GM19372 (cell line): ENCODE results near the gene ANKRD16.
"Not testable (repeated sequence)": the region's sequence is repeated elsewhere in the genome, so short reads cannot be mapped to it uniquely, and the experiment has no call there.

Experiments
- ATAC-seq: cut with Tn5 transposase; IDR thresholded peaks from one replicate; pipeline ENCODE4 v1.9.1; 2021; ENCODE audit warnings: mild to moderate bottlenecking, low read depth, moderate library complexity; ENCODE audit not compliant: unreplicated experiment

The ANKRD16 gene

DNA sequence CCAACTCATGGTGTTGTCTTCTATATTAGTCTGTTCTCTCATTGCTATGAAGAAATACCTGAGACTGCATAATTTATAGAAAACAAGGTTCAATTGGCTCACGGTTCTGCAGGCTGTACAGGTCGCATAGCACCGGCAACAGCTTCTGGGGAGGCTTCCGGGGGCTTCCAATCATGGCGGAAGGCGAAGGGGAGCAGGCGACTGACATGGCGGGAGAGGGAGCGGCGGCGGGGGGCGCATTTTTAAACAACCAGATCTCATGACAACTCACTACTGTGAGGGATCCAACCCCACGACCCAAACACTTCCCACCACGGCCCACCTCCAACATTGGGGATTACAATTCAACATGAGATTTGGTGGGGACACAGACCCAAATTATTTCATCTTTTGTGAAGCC, 47.7 kb downstream of the ANKRD16 start:
- ATAC-seq: no peak

GRCh38 chr10:5840314-5841307, 49.1 kb downstream of the ANKRD16 start:
- peak; percentile 80 for ATAC-seq

DNA sequence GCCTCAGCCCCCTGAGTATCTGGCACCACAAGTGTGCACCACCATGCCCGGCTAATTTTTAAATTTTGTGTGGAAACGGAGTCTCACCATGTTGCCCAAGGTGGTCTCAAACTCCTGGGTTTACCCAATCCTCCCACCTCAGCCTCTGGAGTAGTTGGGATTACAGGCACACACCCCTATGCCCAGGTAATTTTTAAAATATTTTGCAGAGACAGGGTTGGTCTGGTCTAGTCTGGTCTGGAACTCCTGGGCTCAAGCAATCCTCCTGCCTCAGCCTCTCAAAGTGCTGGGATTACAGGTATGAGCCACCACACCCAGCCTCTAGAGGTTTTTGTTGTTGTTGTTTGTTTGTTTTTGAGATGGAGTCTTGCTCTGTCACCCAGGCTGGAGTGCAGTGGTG, 53.5 kb downstream of the ANKRD16 start:
- not testable (repeated sequence) for ATAC-seq

GRCh38 chr10:5835446-5836095, 54.1 kb downstream of the ANKRD16 start:
- no peak for ATAC-seq

GRCh38 chr10:5833814-5834213, 55.9 kb downstream of the ANKRD16 start:
- ATAC-seq: no peak

DNA sequence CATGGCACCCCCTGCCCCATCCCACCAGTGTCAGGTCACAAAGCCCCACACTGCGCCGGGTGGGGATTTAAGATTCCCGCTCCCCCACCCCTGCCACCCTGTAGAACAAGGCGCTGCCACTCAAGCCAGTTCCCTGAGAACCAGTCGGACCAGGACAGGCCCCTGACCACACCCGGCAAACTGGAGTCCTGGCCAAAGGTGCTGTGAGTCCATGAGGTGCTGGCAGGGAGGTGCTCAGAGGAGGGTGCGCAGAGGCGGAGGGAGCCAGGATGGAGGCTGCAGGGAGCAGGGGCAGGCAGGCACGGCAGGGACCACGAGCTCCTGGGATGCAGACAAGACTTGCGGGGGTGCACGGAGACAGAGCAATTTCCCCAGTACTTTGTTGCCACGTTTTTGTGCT, 56.7 kb downstream of the ANKRD16 start:
- ATAC-seq: no peak

DNA sequence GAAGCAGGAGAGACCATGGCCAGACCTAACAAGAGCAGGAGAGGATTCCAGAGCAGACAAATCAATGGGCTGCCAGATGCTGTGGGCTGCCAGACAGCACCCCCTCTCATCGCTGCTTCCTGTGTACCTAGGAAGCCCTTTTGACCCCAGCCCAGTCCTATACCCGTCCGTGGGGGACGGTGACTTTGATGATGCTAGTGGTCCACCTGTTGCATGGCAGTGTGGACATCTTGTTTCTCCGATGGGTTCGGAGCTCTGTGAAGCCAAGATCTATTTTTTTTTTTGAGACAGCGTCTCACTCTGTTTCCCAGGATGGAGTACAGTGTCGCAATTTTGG, 58.3 kb downstream of the ANKRD16 start:
- no peak for ATAC-seq

- ATAC-seq: no peak
These were observed 58.9 kb downstream of the ANKRD16 start for GRCh38 chr10:5830629-5831445.

GRCh38 chr10:5829267-5829666, 60.4 kb downstream of the ANKRD16 start:
- no peak for ATAC-seq

DNA sequence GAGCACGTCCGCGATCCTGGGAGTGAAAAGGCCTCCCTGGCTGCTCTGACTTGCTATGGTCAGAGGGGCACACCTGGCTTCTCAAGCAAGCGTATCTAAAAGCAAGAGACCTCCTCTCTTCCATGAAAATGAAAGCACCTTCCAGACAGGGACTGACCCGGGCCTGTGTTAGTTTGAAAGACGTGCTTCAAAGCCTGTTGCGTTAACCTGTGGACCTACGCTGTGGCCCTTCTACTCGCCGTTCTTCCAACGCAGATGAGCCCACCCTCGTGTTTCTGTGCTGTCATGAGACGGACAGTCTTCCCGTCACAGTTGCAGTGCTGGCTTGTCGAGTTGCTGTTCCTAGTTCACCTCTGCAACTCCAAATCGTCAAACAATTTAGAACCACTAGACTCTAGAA, 61.0 kb downstream of the ANKRD16 start:
- no peak for ATAC-seq

DNA sequence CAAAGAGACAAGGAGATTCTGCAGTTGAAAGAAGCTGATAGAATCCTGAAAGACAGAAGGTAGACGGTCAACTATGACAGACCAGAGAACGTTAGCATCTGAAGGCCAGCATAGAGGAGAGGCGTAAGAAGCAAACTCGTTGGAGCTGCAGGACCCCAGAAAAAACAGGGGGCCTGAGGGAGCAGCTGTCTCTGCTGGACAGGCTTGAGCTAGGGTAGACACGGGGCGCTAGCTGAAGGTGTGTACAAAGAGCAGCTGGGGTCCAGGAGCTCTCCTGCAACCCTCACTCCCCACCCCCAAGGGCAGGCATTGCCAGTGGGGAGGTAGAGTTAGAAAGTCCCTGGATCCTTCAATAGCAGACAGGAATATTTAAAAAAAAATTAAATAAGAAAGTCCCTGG, 61.9 kb downstream of the ANKRD16 start:
- ATAC-seq: no peak

- not testable (repeated sequence) for ATAC-seq
These were observed 63.2 kb downstream of the ANKRD16 start for GRCh38 chr10:5826511-5826910.

DNA sequence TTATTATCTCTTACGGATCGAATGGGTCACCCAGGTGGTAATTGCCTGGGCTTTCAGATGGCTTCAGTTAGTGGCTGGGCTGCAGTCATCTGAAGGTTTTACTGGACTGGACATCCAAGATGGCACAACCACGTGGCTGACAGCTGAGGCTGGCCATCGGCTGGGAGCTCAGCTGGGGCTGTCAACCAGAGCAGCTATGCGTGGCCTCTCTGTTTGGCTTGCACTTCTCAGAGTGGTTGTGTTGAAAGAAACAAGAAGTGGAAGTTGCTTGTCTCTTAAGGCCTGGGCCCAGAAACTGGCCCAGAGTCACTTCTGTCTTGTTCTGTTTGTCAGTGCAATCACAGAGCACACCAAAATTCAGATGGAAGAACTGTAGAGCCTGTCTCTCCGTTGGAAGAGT, 70.8 kb downstream of the ANKRD16 start:
- ATAC-seq: peak; percentile 35

- ATAC-seq: no peak
These were observed 71.7 kb downstream of the ANKRD16 start for GRCh38 chr10:5818048-5818331.

- no peak for ATAC-seq
These were observed 72.2 kb downstream of the ANKRD16 start for GRCh38 chr10:5817322-5818047.

GRCh38 chr10:5816170-5816569, 73.5 kb downstream of the ANKRD16 start:
- ATAC-seq: no peak

DNA sequence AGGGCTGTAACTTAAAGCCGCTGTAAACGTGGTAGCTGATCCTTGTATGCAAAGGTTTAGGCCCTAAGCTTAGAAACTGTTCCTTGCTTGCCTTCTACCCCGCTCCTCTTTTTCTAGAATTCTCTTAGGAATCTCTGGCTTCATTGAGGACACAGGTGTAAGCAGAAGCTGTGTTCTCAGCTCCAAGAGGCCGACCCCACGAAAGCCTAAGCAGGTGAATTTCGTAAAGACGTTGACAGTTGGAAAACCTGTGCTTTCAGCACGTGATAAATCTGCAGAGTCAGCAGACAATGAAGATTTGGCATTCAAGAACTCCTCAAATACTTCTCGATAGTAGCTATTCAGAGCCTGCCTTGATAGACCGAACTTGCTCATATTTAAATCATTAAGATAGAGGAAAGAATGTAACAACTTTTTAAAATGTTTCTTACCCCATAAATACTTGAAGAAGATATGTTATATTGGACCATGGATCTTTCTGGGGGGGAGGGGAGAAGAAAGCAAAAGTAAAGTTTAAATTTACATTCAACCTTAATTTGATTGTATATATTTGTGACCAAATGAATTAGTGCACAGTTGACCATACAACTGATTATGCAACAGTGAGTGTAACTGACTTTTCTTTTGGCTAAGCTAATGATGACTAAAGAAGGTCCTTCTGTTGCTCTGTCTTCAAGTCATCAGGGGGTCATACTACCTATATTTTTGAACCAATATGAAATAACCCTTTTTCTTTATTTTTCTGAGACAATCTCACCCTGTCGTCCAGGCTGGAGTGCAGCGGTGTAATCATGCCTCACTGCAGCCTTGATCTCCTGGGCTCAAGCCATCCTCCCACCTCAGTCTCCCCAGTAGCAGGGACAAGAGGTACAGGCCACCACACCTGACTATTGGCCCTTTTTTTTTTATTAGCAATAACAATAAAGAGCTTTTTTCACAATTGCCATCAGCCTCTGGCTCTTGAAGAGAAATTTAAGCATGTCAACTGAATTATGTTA, 75.3 kb downstream of the ANKRD16 start:
- ATAC-seq: no peak

DNA sequence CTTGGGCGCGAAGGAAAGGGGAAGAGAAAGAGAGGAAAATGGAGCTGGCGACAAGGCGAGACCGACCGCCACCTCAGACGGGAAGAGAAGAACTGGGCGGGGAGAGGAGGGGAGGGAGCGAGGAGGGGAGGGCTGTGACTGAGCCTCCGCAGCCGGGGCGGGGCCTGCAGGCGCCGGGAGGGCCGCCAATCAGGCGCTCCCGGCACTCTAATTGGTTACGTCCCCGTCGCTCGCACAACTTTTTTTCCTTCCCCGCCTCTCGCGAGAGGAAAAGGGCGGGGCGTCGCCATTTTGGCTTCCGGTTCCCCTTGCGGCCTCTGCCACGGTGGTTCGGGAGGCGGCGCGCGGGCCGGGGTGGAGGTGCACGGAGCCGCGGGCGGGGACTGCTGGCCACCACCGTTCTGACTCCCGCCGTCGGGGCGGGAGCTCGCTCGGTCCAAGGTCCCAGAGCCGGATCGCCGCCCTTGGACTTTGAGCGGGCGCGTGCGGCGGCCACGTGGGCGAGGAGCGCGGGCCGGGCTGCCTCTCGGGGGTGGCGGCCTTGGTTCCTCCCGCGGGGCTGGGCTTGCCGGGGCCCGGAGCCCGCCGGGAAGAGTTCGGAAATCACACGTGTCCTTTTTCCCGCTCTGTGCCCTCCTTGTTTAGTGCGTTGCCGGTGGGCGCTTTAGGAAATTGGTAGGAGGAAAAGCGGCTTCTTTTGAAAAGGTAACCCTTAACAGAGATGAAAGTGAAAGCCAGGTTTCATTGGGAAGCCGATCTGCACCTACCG, 76.2 kb downstream of the ANKRD16 start, which contains the start of gene GDI2:
Gene GDI2, minus strand, starts transcription at position 94 of the 769 bp plus-strand sequence. CDS start 176 bp downstream, outside the sequence.
- peak; percentile 75 for ATAC-seq

GRCh38 chr10:5813091-5813340, 76.7 kb downstream of the ANKRD16 start:
- peak; percentile 22 for ATAC-seq
